Activated CD4-positive, alpha-beta T cell treated with anti-CD3 and anti-CD28 coated beads, Interleukin-2, amount 50 U/mL, for 4 hours (primary cell): Measurements from ENCODE around the gene HSBP1.

ENCODE experiments used
- DNase-seq, 2 experiments: peaks; one replicate each; pipeline ENCODE4 v3.0.0-alpha.2; 2020

HSBP1 gene

GRCh38 chr16:83804366-83804765 lies 3.4 kb upstream of the HSBP1 start:
- no peak for DNase-seq

GRCh38 chr16:83806036-83806435 lies 1.7 kb upstream of the HSBP1 start:
- no peak for DNase-seq

- DNase-seq, result no peak
Observed at GRCh38 chr16:83806731-83807130, 1.0 kb upstream of the HSBP1 start.

GRCh38 chr16:83807327-83807709 lies 460 bp upstream of the HSBP1 start:
- DNase-seq, result no peak

- no peak for DNase-seq
Observed at GRCh38 chr16:83808573-83809014, 816 bp downstream of the HSBP1 start.

GRCh38 chr16:83809092-83809491 lies 1.3 kb downstream of the HSBP1 start:
- DNase-seq, result no peak

GRCh38 chr16:83810901-83811300 lies 3.1 kb downstream of the HSBP1 start:
- DNase-seq, result no peak

- DNase-seq, result no peak
Observed at GRCh38 chr16:83813823-83814658, 6.3 kb downstream of the HSBP1 start.

GRCh38 chr16:83814659-83814985 lies 6.8 kb downstream of the HSBP1 start:
- DNase-seq, result no peak

GRCh38 chr16:83817022-83817421 lies 9.2 kb downstream of the HSBP1 start:
- DNase-seq, result no peak

GRCh38 chr16:83818276-83818675 lies 10.5 kb downstream of the HSBP1 start:
- DNase-seq, result no peak

GRCh38 chr16:83819361-83819760 lies 11.6 kb downstream of the HSBP1 start:
- no peak for DNase-seq

GRCh38 chr16:83826146-83826913 lies 18.6 kb downstream of the HSBP1 start:
- peak; percentile 71 to 79 for DNase-seq

- no peak for DNase-seq
Observed at GRCh38 chr16:83830091-83830768, 22.5 kb downstream of the HSBP1 start.

- DNase-seq, result no peak
Observed at GRCh38 chr16:83830769-83831455, 23.1 kb downstream of the HSBP1 start.

GRCh38 chr16:83831456-83831987 lies 23.7 kb downstream of the HSBP1 start:
- DNase-seq, result no peak

GRCh38 chr16:83833921-83834320 lies 26.1 kb downstream of the HSBP1 start:
- no peak for DNase-seq

GRCh38 chr16:83835586-83836566 lies 28.1 kb downstream of the HSBP1 start:
- DNase-seq, result no peak

GRCh38 chr16:83837566-83837965 lies 29.8 kb downstream of the HSBP1 start:
- DNase-seq, result no peak

- no peak for DNase-seq
Observed at GRCh38 chr16:83838151-83838550, 30.4 kb downstream of the HSBP1 start.

- DNase-seq, result no peak
Observed at GRCh38 chr16:83839561-83839960, 31.8 kb downstream of the HSBP1 start.
